ENCODE measurements around the gene MBP. TPM values are rescaled to one million over a fixed set of nuclear protein-coding genes. Genes with fewer than 3 reads are reported as not detected.

The MBP gene
- total RNA-seq, 4 donors from 2014 or later, result 28.6 to 55.0 (median 50.4) TPM

- DNase-seq, result no peak
- H3K9me3 ChIP-seq, result no peaks in the 10 kb centered on the region
- intact Hi-C loops (cut with DNase I; ENCODE audit: low total_unique reads), result no loop called here
- in situ Hi-C loops (cut with MboI; ENCODE audit: low sequenced_read_pairs in 4 of 4), result loop anchor here in 1 of 4 donors (25.0 kb wide), 1 partner anchor 138 kb away; no protein-coding TSS in a partner anchor
- no peak for TF ChIP-seq POLR2A (IDR thresholded peaks at IDR 0.05)
- TF ChIP-seq, protein P1, sequence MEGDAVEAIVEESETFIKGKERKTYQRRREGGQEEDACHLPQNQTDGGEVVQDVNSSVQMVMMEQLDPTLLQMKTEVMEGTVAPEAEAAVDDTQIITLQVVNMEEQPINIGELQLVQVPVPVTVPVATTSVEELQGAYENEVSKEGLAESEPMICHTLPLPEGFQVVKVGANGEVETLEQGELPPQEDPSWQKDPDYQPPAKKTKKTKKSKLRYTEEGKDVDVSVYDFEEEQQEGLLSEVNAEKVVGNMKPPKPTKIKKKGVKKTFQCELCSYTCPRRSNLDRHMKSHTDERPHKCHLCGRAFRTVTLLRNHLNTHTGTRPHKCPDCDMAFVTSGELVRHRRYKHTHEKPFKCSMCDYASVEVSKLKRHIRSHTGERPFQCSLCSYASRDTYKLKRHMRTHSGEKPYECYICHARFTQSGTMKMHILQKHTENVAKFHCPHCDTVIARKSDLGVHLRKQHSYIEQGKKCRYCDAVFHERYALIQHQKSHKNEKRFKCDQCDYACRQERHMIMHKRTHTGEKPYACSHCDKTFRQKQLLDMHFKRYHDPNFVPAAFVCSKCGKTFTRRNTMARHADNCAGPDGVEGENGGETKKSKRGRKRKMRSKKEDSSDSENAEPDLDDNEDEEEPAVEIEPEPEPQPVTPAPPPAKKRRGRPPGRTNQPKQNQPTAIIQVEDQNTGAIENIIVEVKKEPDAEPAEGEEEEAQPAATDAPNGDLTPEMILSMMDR (IDR thresholded peaks at IDR 0.05 in 4 of 5, conservative IDR thresholded peaks at IDR 0.05 in 1 of 5), result no peak
- ATAC-seq, result no peak
- peak overlapping the region; percentile 21 to 61 (median 26) for H3K27ac ChIP-seq
- H3K36me3 ChIP-seq, result no peaks in the 10 kb centered on the region
- H3K4me3 ChIP-seq, result no peak overlapping the region
- peaks cover 46 to 50% of the 10 kb centered on the region in 2 donors for H3K4me1 ChIP-seq
- no peaks in the 10 kb centered on the region for H3K27me3 ChIP-seq
Measured at GRCh38 chr18:77074431-77074830, 58.2 kb downstream of the MBP start.

DNA sequence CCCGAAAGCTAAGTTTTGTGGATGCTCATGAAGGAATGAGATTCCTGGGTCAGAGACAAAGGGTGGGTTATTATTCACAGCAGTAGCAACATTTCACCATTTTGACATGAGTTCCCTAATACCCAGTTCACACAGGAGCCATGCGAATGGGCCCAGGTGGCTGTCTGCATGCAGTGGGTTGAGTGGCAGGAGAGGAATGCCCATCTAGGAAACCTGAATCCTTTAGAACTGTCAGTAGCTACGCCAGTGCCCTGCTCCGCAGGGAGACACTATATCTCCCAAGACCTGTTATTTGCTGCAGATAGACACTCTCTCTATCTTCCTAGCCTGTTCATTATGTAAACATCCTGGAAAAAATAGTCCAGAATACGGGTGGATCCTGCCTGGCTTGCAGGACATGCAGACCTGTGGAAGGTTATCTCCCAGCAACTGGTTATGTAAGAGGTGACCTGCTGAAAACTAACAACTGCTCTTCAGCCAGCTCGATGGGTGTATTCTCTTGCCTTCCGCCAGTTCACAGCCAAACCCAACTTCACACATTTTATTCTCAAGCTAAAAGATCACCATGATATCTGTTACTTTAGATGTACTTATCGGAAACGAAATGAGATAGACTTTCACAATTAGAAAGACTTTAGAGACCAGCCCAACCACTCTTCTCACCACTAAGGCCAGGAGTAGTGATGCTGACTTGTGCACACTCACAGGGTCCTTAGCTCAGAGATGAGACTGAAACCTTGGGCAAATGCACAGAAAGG, 59.1 kb downstream of the MBP start:
- DNase-seq (no peak), ATAC-seq (peak in 1 of 2 donors; percentile 37)
- Histone ChIP-seq H3K27ac (peak overlapping the region; percentile 21 to 61 (median 41)), H3K27me3 (no peaks in the 10 kb centered on the region), H3K9me3 (no peaks in the 10 kb centered on the region), H3K4me1 (peaks cover 43 to 44% of the 10 kb centered on the region in 2 donors), H3K36me3 (no peaks in the 10 kb centered on the region), H3K4me3 (no peak overlapping the region)
- intact Hi-C loops (cut with DNase I; ENCODE audit: low total_unique reads), result no loop called here
- no peak for TF ChIP-seq POLR2A (IDR thresholded peaks at IDR 0.05)
- TF ChIP-seq, protein P1 (IDR thresholded peaks at IDR 0.05 in 4 of 5, conservative IDR thresholded peaks at IDR 0.05 in 1 of 5), result no peak
- in situ Hi-C loops (cut with MboI; ENCODE audit: low sequenced_read_pairs in 4 of 4), result loop anchor here in 1 of 4 donors (25.0 kb wide), 1 partner anchor 139 kb away; no protein-coding TSS in a partner anchor

GRCh38 chr18:77072566-77072965, 60.0 kb downstream of the MBP start:
- intact Hi-C loops (cut with DNase I; ENCODE audit: low total_unique reads), result no loop called here
- peaks cover 49 to 51% of the 10 kb centered on the region in 2 donors for H3K4me1 ChIP-seq
- TF ChIP-seq POLR2A (IDR thresholded peaks at IDR 0.05), result no peak
- TF ChIP-seq, protein P1 (IDR thresholded peaks at IDR 0.05 in 4 of 5, conservative IDR thresholded peaks at IDR 0.05 in 1 of 5), result no peak
- no peak for ATAC-seq
- in situ Hi-C loops (cut with MboI; ENCODE audit: low sequenced_read_pairs in 4 of 4), result loop anchor here in 1 of 4 donors (25.0 kb wide), 1 partner anchor 140 kb away; no protein-coding TSS in a partner anchor
- H3K9me3 ChIP-seq, result no peaks in the 10 kb centered on the region
- no peaks in the 10 kb centered on the region for H3K27me3 ChIP-seq
- H3K36me3 ChIP-seq, result no peaks in the 10 kb centered on the region
- no peak overlapping the region for H3K4me3 ChIP-seq
- no peak for DNase-seq
- peak overlapping the region in 3 of 4 donors; percentile 52 to 66 (median 52) for H3K27ac ChIP-seq

GRCh38 chr18:77071711-77072292, 60.8 kb downstream of the MBP start:
- peaks cover 55 to 56% of the 10 kb centered on the region in 2 donors for H3K4me1 ChIP-seq
- TF ChIP-seq POLR2A (IDR thresholded peaks at IDR 0.05), result no peak
- TF ChIP-seq, protein P1 (IDR thresholded peaks at IDR 0.05 in 4 of 5, conservative IDR thresholded peaks at IDR 0.05 in 1 of 5), result no peak
- ATAC-seq (no peak), DNase-seq (no peak)
- H3K4me3 ChIP-seq, result no peak overlapping the region
- in situ Hi-C loops (cut with MboI; ENCODE audit: low sequenced_read_pairs in 4 of 4), result loop anchor here in 1 of 4 donors (25.0 kb wide), 1 partner anchor 140 kb away; no protein-coding TSS in a partner anchor
- no peaks in the 10 kb centered on the region for H3K27me3 ChIP-seq
- H3K9me3 ChIP-seq, result no peaks in the 10 kb centered on the region
- H3K36me3 ChIP-seq, result no peaks in the 10 kb centered on the region
- intact Hi-C loops (cut with DNase I; ENCODE audit: low total_unique reads), result no loop called here
- peak overlapping the region; percentile 52 to 66 (median 58) for H3K27ac ChIP-seq

Measured in gastrocnemius medialis (tissue), 4 donors.